DND-41 (cell line): ENCODE data around the gene ARL6IP1.

ENCODE experiments used
- ATAC-seq: fragments of 200-7000 bp; cut with Tn5 transposase; 3 replicates; pipeline ENCODE4 v1.9.1; 2021; ENCODE audit warnings: low read depth; ENCODE audit not compliant: insufficient read depth
- DNase-seq: peaks from one replicate; pipeline ENCODE4 v3.0.0-alpha.2; 2020
- H2AFZ ChIP-seq: 2 replicates; pipeline ENCODE4 v1.6.0; 2012; ENCODE audit warnings: low read depth, low read length
- H3K27ac ChIP-seq: 2 replicates; pipeline ENCODE4 v1.5.1; 2012; ENCODE audit warnings: low read length, inconsistent platforms
- H3K27me3 ChIP-seq: fragments of 200-600 bp; sonication (generic); 2 replicates; pipeline ENCODE4 v1.6.0; 2012; ENCODE audit warnings: low read length, mild to moderate bottlenecking, inconsistent platforms; ENCODE audit not compliant: insufficient read depth, poor library complexity
- H3K36me3 ChIP-seq: 2 replicates; pipeline ENCODE4 v1.5.1; 2012; ENCODE audit warnings: low read length, inconsistent platforms; ENCODE audit not compliant: insufficient read depth
- H3K4me1 ChIP-seq: 2 replicates; pipeline ENCODE4 v1.5.1; 2012; ENCODE audit warnings: mild to moderate bottlenecking, low read length; ENCODE audit not compliant: insufficient read depth
- H3K4me2 ChIP-seq: 2 replicates; pipeline ENCODE4 v1.6.0; 2012; ENCODE audit warnings: mild to moderate bottlenecking, moderate library complexity, low read length, inconsistent platforms; ENCODE audit not compliant: insufficient read depth
- H3K4me3 ChIP-seq, 2 experiments: fragments of 200-600 bp in 1 of 2; shearing (Covaris generic) in 1 of 2; 2 replicates each; pipeline ENCODE4 v1.5.1; 2012 to 2016; ENCODE audit warnings: inconsistent platforms in 2 of 2, low read length in 2 of 2, mild to moderate bottlenecking in 2 of 2, low read depth in 1 of 2, moderate library complexity in 1 of 2
- H3K79me2 ChIP-seq: 2 replicates; pipeline ENCODE4 v1.6.0; 2012; ENCODE audit warnings: low read length, inconsistent platforms; ENCODE audit not compliant: insufficient read depth
- H3K9ac ChIP-seq: 2 replicates; pipeline ENCODE4 v1.6.0; 2012; ENCODE audit warnings: low read depth, mild to moderate bottlenecking, inconsistent platforms, low read length, moderate library complexity
- H3K9me3 ChIP-seq: 2 replicates; pipeline ENCODE4 v1.5.1; 2012; ENCODE audit warnings: low read length, moderate library complexity, mild to moderate bottlenecking, inconsistent platforms; ENCODE audit not compliant: insufficient read depth, severe bottlenecking
- H4K20me1 ChIP-seq: 2 replicates; pipeline ENCODE4 v1.6.0; 2012; ENCODE audit warnings: low read length; ENCODE audit not compliant: insufficient read depth
- CTCF ChIP-seq: IDR thresholded peaks from 2 replicates; pipeline ENCODE4 v1.5.1; 2012; ENCODE audit warnings: borderline replicate concordance, low read length, moderate library complexity, mild to moderate bottlenecking; ENCODE audit not compliant: poor library complexity, severe bottlenecking; ENCODE audit errors: extremely low read depth
- EZH2 ChIP-seq: IDR thresholded peaks from 3 replicates; pipeline ENCODE4 v1.6.1; 2012; ENCODE audit warnings: borderline replicate concordance, low read depth, mild to moderate bottlenecking, moderate library complexity, low read length, inconsistent platforms; ENCODE audit not compliant: severe bottlenecking

Gene ARL6IP1

GRCh38 chr16:18801145-18801972 lies at the start of gene ARL6IP1:
TSS of gene ARL6IP1 (minus strand) at chr16:18801549. CDS start at chr16:18801466, 83 bp downstream.
- H3K27ac ChIP-seq: peak within 1 kb of the TSS; percentile 97
- DNase-seq (peak; percentile 99), ATAC-seq (peak; percentile 93)
- peak within 1 kb of the TSS; percentile 92 for H3K4me2 ChIP-seq
- peaks cover 65% of the 10 kb centered on the region for H3K79me2 ChIP-seq
- peak within 1 kb of the TSS; percentile 99 for H3K9ac ChIP-seq
- H3K36me3 ChIP-seq: peaks cover 39% of the 10 kb centered on the region
- peak within 1 kb of the TSS; percentile 87 for H2AFZ ChIP-seq
- H3K4me3 ChIP-seq: peak within 1 kb of the TSS; percentile 94
- H3K4me1 ChIP-seq: peaks cover 62% of the 10 kb centered on the region
- peaks cover 23% of the 10 kb centered on the region for H4K20me1 ChIP-seq
- H3K9me3 ChIP-seq: no peaks in the 10 kb centered on the region
- TF ChIP-seq EZH2 (no peak), CTCF (peak; percentile 95)
- no peaks in the 10 kb centered on the region for H3K27me3 ChIP-seq

GRCh38 chr16:18846416-18846815 lies 45.1 kb upstream of the ARL6IP1 start:
- H3K4me3 ChIP-seq: no peak overlapping the region
- peaks cover 2% of the 10 kb centered on the region; the same call in 1 of the 2 replicates for H3K79me2 ChIP-seq
- no peaks in the 10 kb centered on the region for H3K27me3 ChIP-seq
- H3K27ac ChIP-seq: no peak overlapping the region
- H3K9ac ChIP-seq: no peak overlapping the region
- H3K36me3 ChIP-seq: peaks cover 97% of the 10 kb centered on the region
- no peak for ATAC-seq
- TF ChIP-seq CTCF: no peak
- no peak for TF ChIP-seq EZH2
- H4K20me1 ChIP-seq: no peaks in the 10 kb centered on the region
- no peak overlapping the region for H2AFZ ChIP-seq
- DNase-seq: no peak
- no peak overlapping the region for H3K4me2 ChIP-seq
- no peaks in the 10 kb centered on the region for H3K9me3 ChIP-seq
- H3K4me1 ChIP-seq: no peaks in the 10 kb centered on the region

GRCh38 chr16:18842565-18842964 lies 41.2 kb upstream of the ARL6IP1 start:
- Histone ChIP-seq H3K27ac (no peak overlapping the region), H3K27me3 (no peaks in the 10 kb centered on the region), H3K4me1 (no peaks in the 10 kb centered on the region), H4K20me1 (no peaks in the 10 kb centered on the region), H3K79me2 (peaks cover 2% of the 10 kb centered on the region; the same call in 1 of the 2 replicates), H3K4me3 (no peak overlapping the region), H3K4me2 (no peak overlapping the region), H3K9me3 (no peaks in the 10 kb centered on the region), H3K9ac (no peak overlapping the region), H3K36me3 (peaks cover 97% of the 10 kb centered on the region), H2AFZ (no peak overlapping the region)
- ATAC-seq (no peak), DNase-seq (no peak)
- no peak for TF ChIP-seq CTCF
- TF ChIP-seq EZH2: no peak
